Measurements from ENCODE around the gene NTRK1.

The NTRK1 gene

DNA sequence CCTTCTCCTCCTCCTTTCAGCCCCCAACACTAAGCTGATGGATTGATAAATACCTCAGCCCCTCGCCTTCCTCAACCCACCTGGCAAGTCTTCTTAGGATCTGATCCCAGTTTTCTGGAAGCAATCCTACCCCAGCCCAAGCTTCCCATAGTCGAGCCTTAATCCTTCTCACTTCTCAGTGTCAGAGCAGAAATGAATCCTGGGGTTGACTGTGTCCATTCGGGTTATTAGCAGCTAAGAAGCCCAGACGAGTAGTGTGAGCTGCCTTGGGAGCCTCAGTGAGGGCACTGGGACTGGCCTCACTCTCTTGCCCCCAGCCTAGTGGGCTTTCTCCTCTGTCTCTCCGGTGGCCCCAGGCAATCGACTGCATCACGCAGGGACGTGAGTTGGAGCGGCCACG is 20.4 kb downstream of the NTRK1 start:
- no peak for DNase-seq (ENCODE audit: low spot score)

DNA sequence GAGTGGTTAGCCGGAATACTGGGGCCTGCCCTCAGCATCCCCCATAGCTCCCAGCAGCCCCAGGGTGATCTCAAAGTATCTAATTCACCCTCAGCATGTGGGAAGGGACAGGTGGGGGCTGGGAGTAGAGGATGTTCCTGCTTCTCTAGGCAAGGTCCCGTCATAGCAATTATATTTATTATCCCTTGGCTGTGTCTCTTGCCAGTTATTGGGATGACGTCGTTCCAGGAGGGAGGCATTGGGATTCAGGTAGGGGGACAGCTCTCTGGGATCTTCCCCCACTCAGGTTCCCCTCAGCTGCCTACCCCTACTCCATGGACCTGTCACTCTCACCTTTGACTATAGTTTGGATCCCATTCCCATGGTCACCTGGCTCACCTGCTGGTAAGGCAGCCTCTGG is 21.0 kb downstream of the NTRK1 start:
- DNase-seq (ENCODE audit: low spot score): no peak

DNA sequence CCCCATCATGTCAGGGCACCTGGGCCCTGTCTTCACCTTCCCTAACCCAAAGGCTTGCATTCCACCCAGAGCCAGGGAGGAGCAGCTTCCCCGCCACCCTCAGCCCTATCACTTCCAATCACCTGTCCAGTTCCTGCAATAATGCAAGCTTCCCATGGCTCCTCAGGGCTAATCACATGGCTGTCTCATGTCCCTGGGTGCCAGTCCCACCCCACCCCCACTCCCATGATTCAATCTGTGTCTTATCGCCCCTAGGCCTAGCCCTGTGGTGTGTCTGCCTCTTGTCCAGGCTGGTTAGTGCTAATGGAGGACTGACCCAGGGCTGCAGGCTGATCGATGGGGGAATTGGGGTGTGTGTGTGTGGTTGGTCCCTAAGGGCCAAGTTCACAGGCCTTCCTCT is 21.9 kb downstream of the NTRK1 start:
- no peak for DNase-seq (ENCODE audit: low spot score)

DNA sequence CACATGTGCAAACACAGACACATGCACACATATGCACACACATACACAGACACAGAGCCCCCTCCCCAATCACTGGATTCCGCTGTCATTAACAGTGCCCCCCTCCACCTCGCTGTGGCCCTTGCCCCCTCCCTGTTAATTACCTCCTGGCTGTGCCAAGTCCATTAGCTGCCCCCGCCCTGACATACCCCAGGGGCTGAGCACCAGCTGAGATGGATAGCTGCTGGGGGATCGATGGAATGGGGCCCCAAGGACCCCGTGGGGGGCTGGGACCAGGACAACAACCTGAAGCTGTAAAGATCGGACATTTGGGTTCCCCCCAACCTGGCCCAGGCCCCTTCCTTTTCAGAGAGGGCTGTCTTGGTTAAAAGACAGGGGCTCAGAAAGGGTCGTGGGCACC is 23.3 kb downstream of the NTRK1 start:
- no peak for DNase-seq (ENCODE audit: low spot score)

- DNase-seq (ENCODE audit: low spot score): no peak
Observed at GRCh38 chr1:156884560-156885184, 24.0 kb downstream of the NTRK1 start.

DNA sequence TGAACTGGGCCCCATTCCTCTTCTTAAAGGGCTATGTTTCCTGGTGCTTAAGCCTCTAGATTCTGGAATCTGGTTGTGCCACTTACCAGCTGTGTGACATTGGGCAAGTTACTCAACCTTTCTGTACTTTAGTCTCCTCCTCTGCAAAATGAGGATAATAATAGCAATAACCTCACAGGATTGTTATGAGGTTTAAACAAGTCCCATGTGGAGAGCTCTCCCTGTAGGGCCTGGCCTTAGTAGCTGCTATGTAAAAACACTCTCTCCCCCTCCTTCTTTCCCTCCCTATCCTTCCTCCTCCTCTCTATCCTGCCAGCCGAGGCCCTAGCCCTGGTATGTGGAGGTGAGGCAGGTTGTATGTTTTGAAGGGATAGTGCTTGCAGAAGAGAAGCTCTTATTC is 24.6 kb downstream of the NTRK1 start:
- DNase-seq (ENCODE audit: low spot score): no peak

DNA sequence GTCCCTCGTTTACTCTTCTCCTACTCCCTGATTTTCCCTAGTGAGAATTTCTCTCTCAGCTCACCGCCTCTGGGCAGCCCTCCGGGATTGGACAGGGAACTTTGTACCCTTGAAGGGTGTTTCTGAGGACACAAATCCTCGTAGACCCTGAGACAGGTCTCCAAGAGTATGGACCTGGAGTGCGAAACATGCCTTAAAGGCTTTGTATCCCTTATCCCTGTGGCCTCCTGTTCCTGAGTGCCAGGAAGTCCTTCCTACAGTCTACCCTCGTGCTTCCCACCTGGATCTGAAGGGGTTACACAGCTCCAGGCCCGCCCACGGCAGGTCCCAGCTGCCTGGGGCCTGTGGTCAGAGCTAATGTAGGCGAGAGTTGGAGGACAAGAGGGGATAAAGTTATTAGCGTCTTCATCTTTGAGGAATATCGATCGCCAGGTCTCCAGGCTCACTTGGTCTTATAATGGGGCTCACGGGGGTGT is 25.3 kb downstream of the NTRK1 start:
- DNase-seq (ENCODE audit: low spot score): no peak

GRCh38 chr1:156886583-156887281 is 26.1 kb downstream of the NTRK1 start:
- no peak for DNase-seq (ENCODE audit: low spot score)

- no peak for DNase-seq (ENCODE audit: low spot score)
Observed at GRCh38 chr1:156887317-156887716, 26.7 kb downstream of the NTRK1 start.

GRCh38 chr1:156887734-156888133 is 27.1 kb downstream of the NTRK1 start:
- no peak for DNase-seq (ENCODE audit: low spot score)

- DNase-seq (ENCODE audit: low spot score): peak; percentile 82
Observed at GRCh38 chr1:156889802-156890580, 29.3 kb downstream of the NTRK1 start.

DNA sequence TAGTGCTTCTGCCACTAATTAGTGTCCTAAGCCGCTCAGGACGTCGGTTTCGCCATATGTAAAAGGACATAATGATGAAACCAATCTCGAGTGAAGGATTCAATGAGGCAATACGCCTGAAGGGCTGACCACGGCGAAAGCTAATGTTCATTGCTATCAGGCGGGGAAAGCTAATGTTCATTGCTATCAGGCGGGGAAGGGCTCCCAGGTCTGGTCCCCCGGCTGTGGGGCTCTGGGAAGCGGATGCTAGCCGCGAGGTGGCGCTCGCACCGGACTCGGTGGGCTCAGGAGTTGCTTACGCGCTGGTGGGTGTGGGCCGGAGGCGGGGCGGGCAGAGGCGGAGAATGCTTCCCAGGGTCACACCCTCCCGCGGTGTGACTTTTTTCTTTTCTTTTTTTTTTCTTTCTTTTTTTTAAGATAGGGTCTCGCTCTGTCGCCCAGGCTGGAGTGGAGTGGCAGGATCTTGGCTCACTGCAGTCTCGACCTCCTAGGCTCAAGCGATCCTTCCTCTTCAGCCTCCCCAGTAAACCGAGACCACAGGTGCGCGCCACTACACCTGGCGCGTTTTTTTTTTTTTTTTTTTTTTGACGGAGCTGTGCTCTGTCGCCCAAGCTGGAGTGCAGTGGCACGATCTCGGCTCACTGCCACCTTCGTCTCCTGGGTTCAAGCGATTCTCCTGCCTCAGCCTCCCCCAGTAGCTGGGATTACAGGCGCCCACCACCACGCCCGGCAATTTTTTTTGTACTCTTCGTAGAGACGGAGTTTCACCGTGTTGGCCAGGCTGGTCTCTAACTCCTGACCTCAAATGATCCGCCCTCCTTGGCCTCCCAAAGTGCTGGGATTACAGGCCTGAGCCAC is 31.8 kb downstream of the NTRK1 start:
- peak; percentile 96 for DNase-seq (ENCODE audit: low spot score)

DNA sequence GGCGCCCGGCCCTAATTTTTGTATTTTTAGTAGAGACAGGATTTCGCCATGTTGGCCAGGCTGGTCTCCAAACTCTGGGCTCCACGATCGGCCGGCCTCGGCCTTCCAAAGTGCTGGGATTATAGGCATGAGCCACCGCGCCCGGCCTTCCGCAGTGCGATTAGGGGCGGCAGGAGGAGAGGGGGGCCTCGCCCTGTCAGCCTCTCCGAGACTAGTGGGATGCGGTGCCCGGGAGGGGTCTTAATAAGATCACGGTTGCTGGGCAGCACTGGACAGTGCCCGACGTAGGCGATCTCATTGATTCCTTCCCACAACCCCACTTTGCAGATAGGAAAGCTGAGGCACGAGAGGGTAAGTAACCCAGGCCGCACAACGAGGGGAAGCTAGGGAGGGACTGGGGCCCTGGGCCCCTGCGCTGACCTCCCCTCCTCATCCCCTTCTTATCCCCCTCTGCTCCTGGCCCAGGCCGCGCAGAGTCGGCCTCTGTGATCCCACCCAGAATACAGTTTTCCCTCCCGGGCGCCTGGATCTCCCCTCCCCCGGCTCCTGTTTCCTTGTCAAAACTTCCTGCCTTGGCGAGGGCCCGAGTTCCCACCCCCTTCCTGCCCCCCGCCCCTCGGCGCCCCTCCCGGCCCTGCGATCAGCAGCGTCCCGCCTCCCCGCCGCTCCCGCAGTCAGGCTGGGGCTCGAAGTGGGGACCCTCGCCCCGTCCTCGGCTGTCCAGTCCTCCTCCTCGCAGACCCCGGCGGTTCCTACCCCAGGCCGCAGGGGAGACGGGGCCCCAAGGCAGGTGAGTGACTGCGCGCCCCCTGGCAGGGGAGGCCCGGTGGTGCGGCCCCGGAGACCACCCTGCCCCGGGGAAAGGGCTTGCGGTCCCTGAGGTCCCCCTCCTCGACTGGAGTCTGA is 32.6 kb downstream of the NTRK1 start, which contains the start of gene PEAR1:
Gene PEAR1 (plus strand): TSS at position 671 of the 906 bp plus-strand sequence. CDS start 10,209 bp downstream, outside the sequence.
- no peak for DNase-seq (ENCODE audit: low spot score)

GRCh38 chr1:156894001-156894400 is 33.3 kb downstream of the NTRK1 start:
- no peak for DNase-seq (ENCODE audit: low spot score)

DNA sequence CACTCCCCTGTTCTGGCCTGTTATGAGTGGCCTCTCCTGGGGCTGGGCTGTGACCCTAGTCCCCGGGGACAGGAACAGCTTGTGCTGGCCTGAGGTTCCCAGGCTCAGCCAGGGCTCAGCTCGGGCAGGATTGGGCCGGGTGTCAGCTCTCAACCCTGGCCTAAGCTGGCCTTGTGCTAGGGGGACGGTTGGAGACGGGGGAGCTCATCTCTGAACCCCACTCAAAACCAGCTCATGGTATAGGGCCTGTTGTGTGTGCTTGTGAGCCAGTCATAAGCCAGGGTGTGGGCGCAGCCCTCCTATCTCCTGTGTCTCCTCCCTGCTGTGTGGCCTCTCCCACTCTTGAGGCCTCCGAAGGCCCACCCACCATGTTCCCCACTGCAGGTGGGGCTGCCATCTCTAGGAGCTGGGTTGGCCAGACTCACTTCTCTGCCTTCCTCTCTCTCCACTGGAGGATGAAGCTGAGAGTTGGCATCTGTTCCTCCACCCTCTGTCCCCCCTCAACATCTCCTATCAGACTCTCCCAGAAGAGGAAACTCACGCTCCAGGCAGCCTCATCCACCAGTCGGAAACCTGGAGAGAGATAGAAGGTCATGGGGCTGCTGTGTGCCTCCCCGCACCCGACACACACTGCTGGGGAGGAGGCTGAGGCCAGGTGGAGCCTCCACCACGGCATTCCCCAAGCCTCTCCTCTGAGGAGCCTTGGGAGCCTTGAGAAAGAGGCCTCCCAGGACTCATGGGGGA is 34.2 kb downstream of the NTRK1 start:
- DNase-seq (ENCODE audit: low spot score): no peak

DNA sequence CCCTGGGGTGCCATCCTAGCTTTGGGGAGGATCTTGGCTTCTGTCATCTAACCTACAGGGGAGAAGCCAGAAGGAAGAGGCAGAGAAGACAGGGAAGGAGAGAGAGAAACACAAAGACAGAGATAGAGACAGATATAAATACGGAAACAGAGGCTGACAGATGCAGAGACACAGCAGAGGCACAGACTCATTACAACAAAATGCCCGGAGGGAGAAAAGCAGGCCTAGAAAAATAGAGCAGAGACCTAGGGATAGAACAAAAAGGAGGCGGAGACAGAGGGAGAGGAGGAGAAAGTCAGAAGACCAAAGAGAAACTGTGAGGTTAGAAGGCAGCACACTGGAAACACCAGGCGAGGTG is 34.8 kb downstream of the NTRK1 start:
- DNase-seq (ENCODE audit: low spot score): no peak

DNA sequence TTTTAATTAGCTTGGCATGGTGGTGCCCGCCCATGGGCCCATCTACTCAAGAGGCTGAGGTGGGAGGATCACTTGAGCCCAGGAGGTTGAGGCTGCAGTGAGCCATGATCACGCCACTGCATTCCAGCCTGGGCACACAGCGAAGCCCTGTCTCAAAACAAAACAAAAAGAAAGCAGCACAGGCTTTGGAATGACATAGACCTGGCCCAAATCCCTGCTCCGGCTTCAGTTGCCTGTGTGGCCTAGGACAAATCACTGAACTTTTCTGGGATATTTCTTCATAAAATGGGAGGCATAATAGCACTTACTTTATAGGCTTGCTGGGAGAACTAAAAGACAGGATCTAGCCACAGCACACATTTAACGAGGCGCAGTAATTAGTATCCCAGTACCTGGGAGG is 35.3 kb downstream of the NTRK1 start:
- no peak for DNase-seq (ENCODE audit: low spot score)

GRCh38 chr1:156896490-156897033 is 35.9 kb downstream of the NTRK1 start:
- no peak for DNase-seq (ENCODE audit: low spot score)

DNA sequence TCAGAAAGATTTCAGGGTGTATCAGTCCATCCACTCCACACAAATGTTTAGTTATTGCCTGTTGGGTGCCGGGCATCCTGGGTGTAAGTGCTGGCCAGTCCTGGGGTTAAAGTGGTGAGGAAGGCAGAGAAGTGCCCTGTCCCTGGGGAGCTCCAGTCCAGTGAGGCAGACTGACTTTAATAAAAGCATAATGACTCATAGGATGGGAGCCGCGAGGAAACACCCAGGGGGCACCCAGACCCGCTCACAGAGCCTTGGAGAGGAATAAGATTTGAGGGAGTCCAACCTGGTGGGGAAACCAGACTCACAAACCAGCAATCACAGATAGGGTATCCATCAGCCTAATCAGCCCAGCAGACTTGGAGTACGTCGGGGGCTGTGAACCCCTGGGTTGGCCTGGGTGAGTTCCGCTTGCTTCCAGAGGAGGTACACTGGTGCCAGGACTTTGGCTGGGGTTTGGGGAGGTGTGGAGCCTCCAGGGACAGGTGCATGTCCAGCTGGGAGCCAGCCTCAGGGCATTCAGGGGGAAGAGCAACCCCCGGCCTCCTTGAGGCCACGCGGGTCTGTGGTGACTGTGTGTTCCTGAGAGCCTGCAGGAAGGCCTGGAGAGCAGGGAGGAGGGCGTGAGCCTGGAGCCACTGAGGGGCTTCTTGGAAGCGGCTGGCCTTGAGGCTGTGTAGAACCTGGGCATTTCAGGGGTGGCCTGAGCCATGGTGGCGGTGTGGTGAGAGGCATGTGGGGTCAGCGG is 36.6 kb downstream of the NTRK1 start:
- DNase-seq (ENCODE audit: low spot score): no peak

Measured in D341Med (cell line).